SU-DHL-6 (cell line): Measurements from ENCODE around the gene TGM2.

Experiments
- H2AFZ ChIP-seq: fragments of 200-600 bp; sonication (generic); 2 replicates; pipeline ENCODE4 v1.6.1; 2014; ENCODE audit warnings: low read depth, mild to moderate bottlenecking, moderate library complexity, mixed read lengths, antibody characterized with exemption, low read length; ENCODE audit not compliant: severe bottlenecking
- H3F3A ChIP-seq: fragments of 200-600 bp; shearing (Covaris generic); 2 replicates; pipeline ENCODE4 v1.6.0; 2016; ENCODE audit warnings: antibody characterized with exemption, mild to moderate bottlenecking; ENCODE audit not compliant: insufficient read depth
- H3K27ac ChIP-seq: fragments of 200-600 bp; sonication (generic); 2 replicates; pipeline ENCODE4 v1.5.1; 2016; ENCODE audit warnings: low read depth, mild to moderate bottlenecking, low read length, moderate library complexity, mixed read lengths
- H3K27me3 ChIP-seq: fragments of 200-600 bp; sonication (generic), shearing (Covaris generic); 2 replicates; pipeline ENCODE4 v1.6.0; 2014; ENCODE audit warnings: mild to moderate bottlenecking, low read length
- H3K36me3 ChIP-seq: fragments of 200-600 bp; sonication (generic); 2 replicates; pipeline ENCODE4 v1.6.1; 2014; ENCODE audit warnings: mild to moderate bottlenecking, low read length, mixed read lengths
- H3K4me2 ChIP-seq: fragments of 300-600, 200-600 bp; shearing (Covaris generic), sonication (generic); 2 replicates; pipeline ENCODE4 v1.6.0; 2014; ENCODE audit warnings: low read length, low read depth, mild to moderate bottlenecking; ENCODE audit not compliant: poor library complexity, severe bottlenecking
- H3K4me3 ChIP-seq: fragments of 200-600 bp; sonication (generic); 2 replicates; pipeline ENCODE4 v1.5.1; 2014; ENCODE audit warnings: antibody characterized with exemption, low read length, mild to moderate bottlenecking, mixed read lengths; ENCODE audit not compliant: insufficient read depth, poor library complexity, severe bottlenecking
- H3K79me2 ChIP-seq: fragments of 200-600 bp; sonication (generic); 2 replicates; pipeline ENCODE4 v1.6.1; 2014; ENCODE audit warnings: mild to moderate bottlenecking, low read length, moderate library complexity; ENCODE audit not compliant: insufficient read depth
- H3K9ac ChIP-seq: fragments of 200-600 bp; sonication (generic); 2 replicates; pipeline ENCODE4 v1.7.0; 2014; ENCODE audit warnings: mild to moderate bottlenecking, low read length
- H3K9me2 ChIP-seq: fragments of 200-600 bp; sonication (generic); replicated peaks from 2 replicates; pipeline ENCODE4 v1.6.1; 2014; ENCODE audit warnings: low read length; ENCODE audit not compliant: insufficient read depth
- H3K9me3 ChIP-seq: fragments of 200-600 bp; sonication (generic); 2 replicates; pipeline ENCODE4 v1.6.1; 2014; ENCODE audit warnings: low read length, mixed read lengths; ENCODE audit not compliant: insufficient read depth
- H4K20me1 ChIP-seq: fragments of 200-600 bp; sonication (generic); 2 replicates; pipeline ENCODE4 v1.6.1; 2014; ENCODE audit warnings: low read depth, mild to moderate bottlenecking, antibody characterized with exemption, low read length, moderate library complexity, mixed read lengths
- CTCF ChIP-seq: fragments of 200-600 bp; sonication (generic); IDR thresholded peaks from one replicate; pipeline ENCODE4 v1.5.1; 2017; ENCODE audit warnings: antibody characterized with exemption, mild to moderate bottlenecking, low read length, moderate library complexity; ENCODE audit not compliant: insufficient read depth, poor library complexity, severe bottlenecking
- EZH2phosphoT487 ChIP-seq: fragments of 200-600 bp; sonication (generic), shearing (Covaris generic); conservative IDR thresholded peaks from 2 replicates; pipeline ENCODE4 v1.6.1; 2018; ENCODE audit warnings: mild to moderate bottlenecking, antibody characterized with exemption, low read length, moderate library complexity, mixed read lengths

TGM2 gene

GRCh38 chr20:38084425-38084951 lies 80.6 kb downstream of the TGM2 start:
- Histone ChIP-seq H3K4me3 (no peak overlapping the region), H2AFZ (no peak overlapping the region), H3K79me2 (peaks cover 20% of the 10 kb centered on the region; the same call in 1 of the 2 replicates), H3K36me3 (0 out of 2 replicates have a peak, but pooled peaks cover under 1% of the 10 kb centered on the region), H3K9ac (no peak overlapping the region), H3K27me3 (no peaks in the 10 kb centered on the region), H3K9me3 (no peaks in the 10 kb centered on the region), H3K4me2 (no peak overlapping the region), H3K9me2 (no peaks in the 10 kb centered on the region), H3F3A (no peaks in the 10 kb centered on the region), H4K20me1 (peaks cover 3% of the 10 kb centered on the region; the same call in 1 of the 2 replicates), H3K27ac (no peak overlapping the region)
- TF ChIP-seq CTCF (no peak), EZH2phosphoT487 (no peak)

- peaks cover 10% of the 10 kb centered on the region for H3K36me3 ChIP-seq
- H4K20me1 ChIP-seq = peaks cover 3% of the 10 kb centered on the region; the same call in 1 of the 2 replicates
- no peaks in the 10 kb centered on the region for H3K9me2 ChIP-seq
- H3K27ac ChIP-seq = no peak overlapping the region
- H3K9ac ChIP-seq = no peak overlapping the region
- H2AFZ ChIP-seq = no peak overlapping the region
- no peak overlapping the region for H3K4me3 ChIP-seq
- H3K79me2 ChIP-seq = peaks cover 22% of the 10 kb centered on the region; the same call in 1 of the 2 replicates
- H3F3A ChIP-seq = no peaks in the 10 kb centered on the region
- no peaks in the 10 kb centered on the region for H3K27me3 ChIP-seq
- H3K4me2 ChIP-seq = no peak overlapping the region
- no peaks in the 10 kb centered on the region for H3K9me3 ChIP-seq
- TF ChIP-seq EZH2phosphoT487 = no peak
- TF ChIP-seq CTCF = no peak
These were observed 81.6 kb downstream of the TGM2 start for GRCh38 chr20:38083338-38084048.

DNA sequence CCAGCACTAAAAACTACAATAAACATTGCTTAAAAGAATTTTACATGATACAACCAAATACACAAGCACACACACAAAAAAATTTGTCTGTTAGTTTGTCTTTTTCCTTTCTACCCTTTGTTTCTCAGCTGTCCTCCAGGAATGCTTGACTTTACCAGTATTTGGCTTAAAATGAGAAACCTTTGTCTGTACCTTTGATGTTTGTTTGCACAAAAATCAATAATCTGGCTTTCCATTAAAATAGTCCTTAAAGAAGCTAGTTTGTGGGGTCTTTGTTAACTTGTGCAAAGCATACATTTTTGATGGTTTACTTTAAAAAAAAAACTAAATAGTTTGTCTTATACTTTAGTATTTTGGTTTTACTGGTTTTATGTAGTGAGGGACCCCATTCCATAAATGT lies 82.2 kb downstream of the TGM2 start:
- H3K9me3 ChIP-seq = no peaks in the 10 kb centered on the region
- H3K36me3 ChIP-seq = peaks cover 10% of the 10 kb centered on the region
- no peak overlapping the region for H3K4me2 ChIP-seq
- TF ChIP-seq EZH2phosphoT487 (no peak), CTCF (no peak)
- H3F3A ChIP-seq = no peaks in the 10 kb centered on the region
- H3K79me2 ChIP-seq = peaks cover 22% of the 10 kb centered on the region; the same call in 1 of the 2 replicates
- H4K20me1 ChIP-seq = peaks cover 3% of the 10 kb centered on the region; the same call in 1 of the 2 replicates
- no peak overlapping the region for H2AFZ ChIP-seq
- no peak overlapping the region for H3K4me3 ChIP-seq
- no peaks in the 10 kb centered on the region for H3K27me3 ChIP-seq
- no peaks in the 10 kb centered on the region for H3K9me2 ChIP-seq
- H3K27ac ChIP-seq = no peak overlapping the region
- H3K9ac ChIP-seq = no peak overlapping the region
